H1 (cell line): Measurements from ENCODE around the gene TOMM6. TPM values are rescaled to one million over a fixed set of nuclear protein-coding genes. Genes with fewer than 3 reads are reported as not detected.

Experiments used
- CTCF ChIA-PET: fragments of 300-600 bp; sonication (Branson Sonifier 250); formaldehyde crosslinking; loops from one replicate; lab custom pipeline; 2021; ENCODE audit not compliant: partially characterized antibody; lab: Charles Lee
- POLR2A ChIA-PET: fragments of 300-600 bp; sonication (Branson Sonifier 250); formaldehyde crosslinking; loops from one replicate; lab custom pipeline; 2021; ENCODE audit warnings: inconsistent platforms; ENCODE audit not compliant: partially characterized antibody; lab: Charles Lee
- DNase-seq, 2 experiments: peaks; one replicate each; pipeline versions ENCODE4 v3.0.0 to v3.0.0-alpha.2; 2010 to 2022; ENCODE audit warnings: low spot score in 2 of 2, low read depth in 1 of 2, mixed read lengths in 1 of 2
- FAIRE-seq: peaks from 2 replicates; lab custom pipeline; 2011; peaks lifted over from hg19 to GRCh38; lab: Jason Lieb, UNC
- H2AFZ ChIP-seq: 2 replicates; pipeline ENCODE4 v1.8.1; 2012; ENCODE audit warnings: low read length, inconsistent platforms
- H2AK5ac ChIP-seq: 2 replicates; pipeline ENCODE4 v1.6.1; 2013; ENCODE audit warnings: low read depth, low read length
- H2BK120ac ChIP-seq: replicated peaks from 2 replicates; pipeline ENCODE3; 2013; ENCODE audit warnings: low read depth, low read length, inconsistent platforms
- H2BK12ac ChIP-seq: 2 replicates; pipeline ENCODE4 v1.6.1; 2013; ENCODE audit warnings: low read depth, low read length
- H2BK15ac ChIP-seq: 2 replicates; pipeline ENCODE4 v1.6.1; 2013; ENCODE audit warnings: low read length
- H2BK20ac ChIP-seq: 2 replicates; pipeline ENCODE4 v1.6.1; 2013; ENCODE audit warnings: low read length
- H2BK5ac ChIP-seq: 2 replicates; pipeline ENCODE4 v1.6.1; 2013; ENCODE audit warnings: low read depth, low read length
- H3K14ac ChIP-seq: 2 replicates; pipeline ENCODE4 v1.6.1; 2013; ENCODE audit warnings: inconsistent platforms; ENCODE audit not compliant: insufficient read length
- H3K18ac ChIP-seq: 2 replicates; pipeline ENCODE4 v1.6.1; 2013; ENCODE audit warnings: low read length; ENCODE audit errors: extremely low read depth
- H3K23ac ChIP-seq: 2 replicates; pipeline ENCODE4 v1.6.1; 2013; ENCODE audit warnings: inconsistent platforms; ENCODE audit not compliant: insufficient read length
- H3K23me2 ChIP-seq: 2 replicates; pipeline ENCODE4 v1.6.1; 2013; ENCODE audit warnings: low read depth, low read length
- H3K27ac ChIP-seq: 2 replicates; pipeline ENCODE4 v1.6.1; 2011; ENCODE audit warnings: low read depth, low read length, inconsistent platforms
- H3K27me3 ChIP-seq, 4 experiments: replicated peaks in 1 of 4; 1 replicate in 1 of 4; 2 replicates in 3 of 4; pipeline versions ENCODE4 v1.6.1 to v1.8.1; 2011 to 2013; ENCODE audit warnings: low read length in 3 of 4, mild to moderate bottlenecking in 3 of 4, inconsistent platforms in 2 of 4, mixed read lengths in 2 of 4, moderate library complexity in 1 of 4; ENCODE audit not compliant: control insufficient read depth in 3 of 4, insufficient read depth in 3 of 4; ENCODE audit errors: extremely low read depth in 1 of 4
- H3K36me3 ChIP-seq, 4 experiments: 2 replicates each; pipeline versions ENCODE4 v1.6.1 to v1.8.1; 2011 to 2013; ENCODE audit warnings: mild to moderate bottlenecking in 4 of 4, low read length in 3 of 4, moderate library complexity in 2 of 4, control low read depth in 1 of 4, inconsistent platforms in 1 of 4; ENCODE audit not compliant: insufficient read depth in 4 of 4, control insufficient read depth in 2 of 4
- H3K4ac ChIP-seq: replicated peaks from 2 replicates; pipeline ENCODE3; 2013; ENCODE audit warnings: low read length, low read depth, mixed read lengths, inconsistent platforms; ENCODE audit not compliant: insufficient read length
- H3K4me1 ChIP-seq, 4 experiments: replicated peaks in 1 of 4; 1 replicate in 1 of 4; 2 replicates in 3 of 4; pipeline versions ENCODE4 v1.6.1 to v1.8.1; 2011 to 2013; ENCODE audit warnings: low read length in 3 of 4, inconsistent platforms in 2 of 4, mixed read lengths in 1 of 4; ENCODE audit not compliant: insufficient read depth in 4 of 4, control insufficient read depth in 3 of 4
- H3K4me2 ChIP-seq, 2 experiments: 2 replicates each; pipeline versions ENCODE4 v1.6.1 to v1.8.1; 2011 to 2013; ENCODE audit warnings: low read depth in 2 of 2, low read length in 2 of 2, control low read depth in 1 of 2, inconsistent platforms in 1 of 2, mild to moderate bottlenecking in 1 of 2; ENCODE audit not compliant: insufficient read depth in 1 of 2
- H3K4me3 ChIP-seq, 4 experiments: fragments of 200-600, 300-600 bp in 1 of 4; sonication (generic), shearing (Covaris generic), sonication (Bioruptor Twin) in 1 of 4; 2 replicates each; pipeline versions ENCODE4 v1.5.1 to v1.8.1; 2011 to 2016; ENCODE audit warnings: low read length in 4 of 4, low read depth in 3 of 4, control low read depth in 2 of 4, inconsistent platforms in 2 of 4, mild to moderate bottlenecking in 2 of 4, mixed read lengths in 1 of 4, moderate library complexity in 1 of 4; ENCODE audit not compliant: insufficient read depth in 2 of 4; ENCODE audit errors: extremely low read depth in 1 of 4
- H3K56ac ChIP-seq: replicated peaks from 2 replicates; pipeline ENCODE3; 2013; ENCODE audit warnings: low read depth, mild to moderate bottlenecking, mixed read lengths, low read length, inconsistent platforms; ENCODE audit not compliant: insufficient read length
- H3K79me1 ChIP-seq: 2 replicates; pipeline ENCODE4 v1.6.1; 2013; ENCODE audit warnings: low read depth, low read length, control low read depth
- H3K79me2 ChIP-seq, 2 experiments: 2 replicates each; pipeline versions ENCODE4 v1.6.1 to v1.8.1; 2012 to 2013; ENCODE audit warnings: low read length in 2 of 2, mild to moderate bottlenecking in 2 of 2, inconsistent platforms in 1 of 2; ENCODE audit not compliant: insufficient read depth in 2 of 2, control insufficient read depth in 1 of 2
- H3K9ac ChIP-seq, 4 experiments: replicated peaks in 1 of 4; 1 replicate in 1 of 4; 2 replicates in 3 of 4; pipeline versions ENCODE4 v1.6.1 to v1.8.1; 2011 to 2013; ENCODE audit warnings: low read depth in 3 of 4, low read length in 3 of 4, control low read depth in 2 of 4, mild to moderate bottlenecking in 2 of 4, moderate library complexity in 2 of 4, inconsistent platforms in 1 of 4; ENCODE audit errors: extremely low read depth in 1 of 4
- H3K9me3 ChIP-seq, 2 experiments: 2 replicates each; pipeline versions ENCODE4 v1.6.1 to v1.8.1; 2012 to 2013; ENCODE audit warnings: mild to moderate bottlenecking in 2 of 2, moderate library complexity in 2 of 2, control low read depth in 1 of 2, inconsistent platforms in 1 of 2, low read depth in 1 of 2, low read length in 1 of 2, mixed read lengths in 1 of 2; ENCODE audit not compliant: insufficient read depth in 2 of 2
- H4K20me1 ChIP-seq, 2 experiments: replicated peaks in 1 of 2; 2 replicates each; pipeline versions ENCODE3 to v1.8.1; 2011 to 2013; ENCODE audit warnings: inconsistent platforms in 2 of 2, low read length in 2 of 2, mild to moderate bottlenecking in 1 of 2; ENCODE audit not compliant: insufficient read depth in 2 of 2, control insufficient read depth in 1 of 2
- H4K5ac ChIP-seq: 2 replicates; pipeline ENCODE4 v1.6.1; 2013; ENCODE audit warnings: low read length, low read depth, mixed read lengths, inconsistent platforms; ENCODE audit not compliant: insufficient read length
- H4K8ac ChIP-seq: 2 replicates; pipeline ENCODE4 v1.8.0; 2013; ENCODE audit warnings: mild to moderate bottlenecking, moderate library complexity, low read length, inconsistent platforms; ENCODE audit not compliant: insufficient read depth; ENCODE audit errors: extremely low read depth
- H4K91ac ChIP-seq: replicated peaks from 2 replicates; pipeline ENCODE3; 2013; ENCODE audit warnings: low read length, mixed read lengths, inconsistent platforms; ENCODE audit not compliant: insufficient read length
- ASH2L ChIP-seq: fragments of 200-600, 300-600 bp; sonication (generic); IDR thresholded peaks from one replicate; pipeline ENCODE4 v1.7.1; 2017; ENCODE audit warnings: low read length
- ATF2 ChIP-seq: IDR thresholded peaks from 2 replicates; pipeline ENCODE4 v1.6.1; 2012; ENCODE audit warnings: low read length, inconsistent platforms
- CTCF ChIP-seq, 3 experiments: IDR thresholded peaks; 1 replicate in 2 of 3; 2 replicates in 1 of 3; pipeline versions ENCODE4 v1.5.1 to v1.6.1; 2011; ENCODE audit warnings: low read length in 3 of 3, mild to moderate bottlenecking in 3 of 3, inconsistent platforms in 2 of 3, low read depth in 1 of 3, moderate library complexity in 1 of 3; ENCODE audit not compliant: insufficient read depth in 1 of 3; ENCODE audit errors: control extremely low read depth in 1 of 3
- EP300 ChIP-seq, 2 experiments: IDR thresholded peaks; 1 replicate in 1 of 2; 2 replicates in 1 of 2; pipeline ENCODE4 v1.6.1; 2011 to 2012; ENCODE audit warnings: low read depth in 2 of 2, low read length in 2 of 2, mild to moderate bottlenecking in 2 of 2, borderline replicate concordance in 1 of 2, inconsistent platforms in 1 of 2, moderate library complexity in 1 of 2
- EZH2 ChIP-seq: fragments of 200-600 bp; sonication (generic); IDR thresholded peaks from 2 replicates; pipeline ENCODE4 v1.7.1; 2012; ENCODE audit warnings: low read depth, mild to moderate bottlenecking, moderate library complexity, low read length, inconsistent platforms; ENCODE audit not compliant: severe bottlenecking
- RAD21 ChIP-seq, 2 experiments: IDR thresholded peaks in 1 of 2; conservative IDR thresholded peaks in 1 of 2; 2 replicates each; pipeline ENCODE4 v1.6.1; 2011; ENCODE audit warnings: low read depth in 2 of 2, low read length in 2 of 2, improper control_type of control experiment in 1 of 2, inconsistent platforms in 1 of 2, mild to moderate bottlenecking in 1 of 2, moderate library complexity in 1 of 2
- SP2 ChIP-seq: IDR thresholded peaks from 2 replicates; pipeline ENCODE4 v1.6.1; 2012; ENCODE audit warnings: mild to moderate bottlenecking, low read length, inconsistent platforms
- YY1 ChIP-seq: IDR thresholded peaks from 2 replicates; pipeline ENCODE4 v1.6.1; 2011; ENCODE audit warnings: low read depth, mild to moderate bottlenecking, low read length
- WGBS, 2 experiments: shearing (Covaris generic) in 1 of 2; methylation state at CpG; one replicate each; pipeline versions ENCODE4 v1.1.6 to v1.1.7; 2013 to 2015; ENCODE audit warnings: low lambda C conversion rate in 2 of 2, mixed read lengths in 2 of 2, inconsistent platforms in 1 of 2, low coverage in 1 of 2, missing lambda C conversion rate in 1 of 2; ENCODE audit not compliant: insufficient replicate concordance in 2 of 2, insufficient coverage in 1 of 2, insufficient read length in 1 of 2; ENCODE audit errors: extremely low coverage in 1 of 2, missing lambda C conversion rate in 1 of 2; 5-methylcytosine and 5-hydroxymethylcytosine counted together
- polyA plus RNA-seq, 7 experiments: library from polyadenylated mRNA; depleted of rRNA in 3 of 7; stranded (reverse) in 5 of 7; unstranded in 2 of 7; fragments of >200 nt in 5 of 7; fragments of 200-250 nt in 2 of 7; gene quantifications; 1 replicate in 5 of 7; 2 replicates in 1 of 7; 4 replicates in 1 of 7; pipeline versions ENCODE4 v1.2.1 to v1.2.3, GENCODE V29; 2011 to 2013; ENCODE audit warnings: missing spikeins in 2 of 7, mixed read lengths in 2 of 7
- total RNA-seq: library from RNA; stranded (reverse); fragmentation: NEBNext Ultra II Directional; extraction: Animal tissue kit (Norgen Biotek cat#: 25700); gene quantifications from 2 replicates; pipeline ENCODE4 v1.2.1, GENCODE V29; 2021

Gene TOMM6
- total and polyA plus RNA-seq, 2 of the 8 experiments (the other 6 are each of a cell fraction or from before 2014, with no cell fraction given), result 228 to 560 TPM

GRCh38 chr6:41791984-41792383 lies 4.5 kb downstream of the TOMM6 start:
- FAIRE-seq (no peak), DNase-seq (no peak)
- no peak overlapping the region for H2BK15ac ChIP-seq
- H3K36me3 ChIP-seq, result peaks cover 14 to 57% (median 28%) of the 10 kb centered on the region in 4 experiments; a peak in 7 of 8 replicates
- H3K14ac ChIP-seq, result no peak overlapping the region
- H4K8ac ChIP-seq, result no peak overlapping the region
- CTCF ChIA-PET, result interaction anchor here (1.2 to 2.0 kb wide), 3 partner anchors 10 to 253 kb away, joined by 4 to 7 read pairs (median 6); no protein-coding TSS in a partner anchor
- no peaks in the 10 kb centered on the region for H3K27me3 ChIP-seq
- H2AK5ac ChIP-seq, result no peak overlapping the region
- no peak overlapping the region for H3K27ac ChIP-seq
- no peak overlapping the region for H3K4me2 ChIP-seq
- H4K20me1 ChIP-seq, result peaks cover 0 to 1% of the 10 kb centered on the region in 2 experiments
- no peak overlapping the region for H3K4me3 ChIP-seq
- H3K23ac ChIP-seq, result no peak overlapping the region
- peaks cover 2% of the 10 kb centered on the region for H3K79me1 ChIP-seq
- no peak overlapping the region for H2BK120ac ChIP-seq
- no peak overlapping the region for H4K5ac ChIP-seq
- no peak overlapping the region for H3K18ac ChIP-seq
- H3K9ac ChIP-seq, result no peak overlapping the region
- no peak overlapping the region for H2BK5ac ChIP-seq
- no peak overlapping the region for H3K56ac ChIP-seq
- no peaks in the 10 kb centered on the region for H3K9me3 ChIP-seq
- no peaks in the 10 kb centered on the region; a peak in 1 of 7 replicates for H3K4me1 ChIP-seq
- POLR2A ChIA-PET, result interaction anchor here (0.9 to 2.5 kb wide), 4 partner anchors 14 to 267 kb away, joined by 3 to 6 read pairs (median 4); no protein-coding TSS in a partner anchor
- no peak overlapping the region for H4K91ac ChIP-seq
- WGBS, 2 experiments, result 86% methylated on average over 4 of the region's 4 CpGs; no CpG with 5 or more reads in 1 of the 2 experiments
- no peak overlapping the region for H2BK20ac ChIP-seq
- H3K79me2 ChIP-seq, result peaks cover 0 to 12% of the 10 kb centered on the region in 2 experiments; a peak in 3 of 4 replicates
- no peak overlapping the region for H2BK12ac ChIP-seq
- H2AFZ ChIP-seq, result no peak overlapping the region
- H3K23me2 ChIP-seq, result peaks cover under 1% of the 10 kb centered on the region
- H3K4ac ChIP-seq, result no peak overlapping the region
- no peak for TF ChIP-seq EP300 (IDR thresholded peaks at IDR 0.05; ENCODE audit: borderline replicate concordance in 1 of 2, low read depth in 2 of 2, low read length in 2 of 2)
- no peak for TF ChIP-seq RAD21 (IDR thresholded peaks at IDR 0.05 in 1 of 2, conservative IDR thresholded peaks at IDR 0.05 in 1 of 2; ENCODE audit: low read depth in 2 of 2, low read length in 2 of 2)
- TF ChIP-seq SP2, result no peak
- no peak for TF ChIP-seq ASH2L
- TF ChIP-seq ATF2, result no peak
- no peak for TF ChIP-seq YY1
- no peak for TF ChIP-seq CTCF (IDR thresholded peaks at IDR 0.05; ENCODE audit: control extremely low read depth in 1 of 3, insufficient read depth in 1 of 3, low read depth in 1 of 3, low read length in 3 of 3)
- no peak for TF ChIP-seq EZH2
